Lung (tissue), 12 donors: ENCODE data around the gene ACLY. TPM values are rescaled to one million over a fixed set of nuclear protein-coding genes. Genes with fewer than 3 reads are reported as not detected.

Source experiments
- ATAC-seq: fragments of 200-7000 bp; cut with Tn5 transposase; one replicate; pipeline ENCODE4 v1.9.1; 2020; ENCODE audit warnings: moderate number of reproducible peaks; ENCODE audit not compliant: insufficient read depth, low FRiP score
- DNase-seq, 3 donors: peaks; one replicate each; pipeline ENCODE4 v3.0.0-alpha.2; 2013 to 2017
- H3K27ac ChIP-seq, 2 donors: one replicate each; pipeline ENCODE4 v1.5.1; 2013; ENCODE audit warnings: mild to moderate bottlenecking in 2 of 2, moderate library complexity in 2 of 2, control low read depth in 1 of 2, inconsistent platforms in 1 of 2, low read depth in 1 of 2, low read length in 1 of 2
- H3K27me3 ChIP-seq, 3 donors: one replicate each; pipeline ENCODE4 v1.5.1; 2013; ENCODE audit warnings: low read length in 2 of 3; ENCODE audit not compliant: control insufficient read depth in 3 of 3, insufficient read depth in 3 of 3
- H3K36me3 ChIP-seq, 4 donors: one replicate each; pipeline ENCODE4 v1.5.1; 2013; ENCODE audit warnings: low read length in 4 of 4, mild to moderate bottlenecking in 1 of 4, moderate library complexity in 1 of 4; ENCODE audit not compliant: control insufficient read depth in 4 of 4, insufficient read depth in 4 of 4
- H3K4me1 ChIP-seq, 5 donors: one replicate each; pipeline ENCODE4 v1.5.1; 2013; ENCODE audit warnings: low read length in 5 of 5, mild to moderate bottlenecking in 2 of 5, moderate library complexity in 1 of 5; ENCODE audit not compliant: control insufficient read depth in 5 of 5, insufficient read depth in 5 of 5
- H3K4me3 ChIP-seq: one replicate; pipeline ENCODE4 v1.5.1; 2013; ENCODE audit warnings: mild to moderate bottlenecking, control low read depth, moderate library complexity
- H3K9ac ChIP-seq, 2 donors: one replicate each; pipeline ENCODE4 v1.5.1; 2013; ENCODE audit warnings: low read length in 2 of 2, control low read depth in 1 of 2; ENCODE audit not compliant: insufficient read depth in 1 of 2
- H3K9me3 ChIP-seq, 4 donors: one replicate each; pipeline ENCODE4 v1.5.1; 2013; ENCODE audit warnings: low read length in 3 of 4, mild to moderate bottlenecking in 1 of 4, moderate library complexity in 1 of 4; ENCODE audit not compliant: control insufficient read depth in 4 of 4, insufficient read depth in 3 of 4
- WGBS, 2 donors: extraction: QIAGEN DNeasy Blood & Tissue Kit; methylation state at CpG; one replicate each; pipeline ENCODE4 v1.1.7; 2013; 5-methylcytosine and 5-hydroxymethylcytosine counted together
- polyA plus RNA-seq, 2 donors: library from polyadenylated mRNA; stranded (reverse); fragments of 200-250 nt; gene quantifications; one replicate each; pipeline ENCODE4 v1.2.1, GENCODE V29; 2013
- total RNA-seq, 2 donors: library from RNA; depleted of rRNA in 1 of 2; stranded (reverse); fragments of >200 nt in 1 of 2; gene quantifications; one replicate each; pipeline ENCODE4 v1.2.1, GENCODE V29; 2014 to 2021
- TF ChIP-seq, protein P1 (sequence below): IDR thresholded peaks from 2 replicates; pipeline ENCODE4 v1.5.1; 2012; ENCODE audit warnings: mild to moderate bottlenecking; ENCODE audit errors: control extremely low read depth, extremely low read depth
- donor health status: control.
- donor health status: control.
- donor health status: Bipolar disorder and iron deficiency.
- donor health status: healthy.
- donor health status: DM: yes; HTN: yes; CAD: no.

The ACLY gene
- total and polyA plus RNA-seq, 4 donors, result 27.5 to 158 (median 79.0) TPM

DNA sequence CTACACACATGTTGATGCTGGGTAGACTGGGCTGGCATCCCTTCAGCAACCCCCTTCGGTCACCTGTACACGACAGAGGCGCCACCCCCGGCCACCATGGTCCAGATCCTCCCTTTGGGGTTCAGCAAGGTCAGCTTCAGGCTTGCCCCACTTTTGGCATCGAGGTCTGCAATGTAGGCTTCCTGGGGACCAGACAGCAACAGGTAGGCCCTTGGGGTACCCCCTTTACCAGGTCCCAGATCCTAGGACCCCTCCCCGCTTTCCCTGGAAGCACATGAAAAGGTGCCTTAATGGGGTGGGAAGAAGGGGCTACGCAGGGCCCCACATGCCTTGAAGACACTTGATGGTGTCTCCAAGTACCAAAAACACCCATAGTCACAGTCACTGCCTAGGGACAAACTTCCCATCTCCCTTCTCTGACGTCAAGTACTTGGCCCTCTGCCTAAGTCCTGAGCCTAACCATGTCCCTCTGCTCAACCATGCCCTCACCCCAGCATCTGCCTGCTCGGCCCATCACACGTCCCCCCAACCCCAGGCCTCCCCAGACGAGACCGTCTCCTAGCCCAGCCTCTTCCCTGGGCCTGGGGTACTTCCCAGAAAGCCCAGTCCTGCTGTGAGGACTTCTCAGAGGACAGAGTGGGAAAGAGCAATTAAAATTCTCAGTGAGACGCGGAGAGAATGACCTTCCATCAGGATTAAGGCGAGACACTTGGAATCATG lies 12.1 kb downstream of the ACLY start:
- WGBS, 2 donors, result 90 to 95% methylated on average over 15 of the region's 15 CpGs
- Histone ChIP-seq H3K27me3 (no peaks in the 10 kb centered on the region), H3K9ac (no peak overlapping the region), H3K27ac (no peak overlapping the region), H3K9me3 (no peaks in the 10 kb centered on the region), H3K4me3 (no peak overlapping the region), H3K4me1 (peaks cover 0 to 7% (median 0%) of the 10 kb centered on the region in 5 donors), H3K36me3 (peaks cover 21 to 76% (median 39%) of the 10 kb centered on the region in 4 donors)
- TF ChIP-seq, protein P1, sequence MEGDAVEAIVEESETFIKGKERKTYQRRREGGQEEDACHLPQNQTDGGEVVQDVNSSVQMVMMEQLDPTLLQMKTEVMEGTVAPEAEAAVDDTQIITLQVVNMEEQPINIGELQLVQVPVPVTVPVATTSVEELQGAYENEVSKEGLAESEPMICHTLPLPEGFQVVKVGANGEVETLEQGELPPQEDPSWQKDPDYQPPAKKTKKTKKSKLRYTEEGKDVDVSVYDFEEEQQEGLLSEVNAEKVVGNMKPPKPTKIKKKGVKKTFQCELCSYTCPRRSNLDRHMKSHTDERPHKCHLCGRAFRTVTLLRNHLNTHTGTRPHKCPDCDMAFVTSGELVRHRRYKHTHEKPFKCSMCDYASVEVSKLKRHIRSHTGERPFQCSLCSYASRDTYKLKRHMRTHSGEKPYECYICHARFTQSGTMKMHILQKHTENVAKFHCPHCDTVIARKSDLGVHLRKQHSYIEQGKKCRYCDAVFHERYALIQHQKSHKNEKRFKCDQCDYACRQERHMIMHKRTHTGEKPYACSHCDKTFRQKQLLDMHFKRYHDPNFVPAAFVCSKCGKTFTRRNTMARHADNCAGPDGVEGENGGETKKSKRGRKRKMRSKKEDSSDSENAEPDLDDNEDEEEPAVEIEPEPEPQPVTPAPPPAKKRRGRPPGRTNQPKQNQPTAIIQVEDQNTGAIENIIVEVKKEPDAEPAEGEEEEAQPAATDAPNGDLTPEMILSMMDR, result no peak
- no peak for DNase-seq
- no peak for ATAC-seq

GRCh38 chr17:41905172-41905571 lies 13.6 kb downstream of the ACLY start:
- Histone ChIP-seq H3K4me1 (peaks cover 0 to 7% (median 0%) of the 10 kb centered on the region in 5 donors), H3K4me3 (no peak overlapping the region), H3K9me3 (no peaks in the 10 kb centered on the region), H3K36me3 (peaks cover 23 to 70% (median 41%) of the 10 kb centered on the region in 4 donors), H3K9ac (no peak overlapping the region), H3K27me3 (no peaks in the 10 kb centered on the region), H3K27ac (no peak overlapping the region)
- TF ChIP-seq, protein P1, result no peak
- 95% methylated on average over 4 of the region's 4 CpGs for WGBS, 2 donors
- DNase-seq (no peak), ATAC-seq (no peak)

DNA sequence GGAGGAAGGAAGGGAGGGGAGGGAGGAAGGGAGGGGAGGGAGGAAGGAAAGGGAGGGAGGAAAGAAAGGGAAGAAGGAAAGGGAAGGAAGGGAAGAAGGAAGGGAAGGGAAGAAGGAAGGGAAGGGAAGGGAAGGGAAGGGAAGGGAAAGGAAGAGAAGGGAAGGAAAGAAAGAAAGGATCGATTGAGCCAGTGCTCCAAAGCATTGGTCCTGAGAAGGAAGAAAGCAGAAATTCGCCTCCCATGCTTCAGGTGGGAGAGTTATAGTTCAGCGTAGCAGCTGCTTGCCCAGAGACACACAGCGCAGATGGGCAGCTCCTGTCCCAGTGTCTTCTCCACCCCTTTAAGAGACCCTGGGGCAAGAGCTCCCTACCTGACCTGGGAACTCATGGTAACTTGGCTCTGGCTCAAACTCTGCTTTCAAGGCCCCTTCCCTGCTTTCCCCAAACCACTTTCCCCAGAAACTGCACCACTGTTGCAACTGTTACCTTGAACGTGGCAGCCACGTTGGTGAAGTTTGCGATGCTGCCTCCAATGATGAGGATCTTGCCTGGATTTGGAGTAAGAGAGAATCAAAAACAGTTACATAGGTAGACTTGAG lies 14.4 kb downstream of the ACLY start:
- TF ChIP-seq, protein P1, result no peak
- Histone ChIP-seq H3K4me1 (peaks cover 0 to 7% (median 0%) of the 10 kb centered on the region in 5 donors), H3K36me3 (peaks cover 16 to 65% (median 37%) of the 10 kb centered on the region in 4 donors), H3K9me3 (no peaks in the 10 kb centered on the region), H3K4me3 (no peak overlapping the region), H3K27me3 (no peaks in the 10 kb centered on the region), H3K9ac (no peak overlapping the region), H3K27ac (no peak overlapping the region)
- ATAC-seq (no peak), DNase-seq (no peak)
- WGBS, 2 donors, result 93% methylated on average over 7 of the region's 7 CpGs
